WTC11 (cell line): Measurements from ENCODE around the gene C1orf159.

Source experiments
- ESRRA ChIP-seq: sonication (generic); formaldehyde crosslinking; IDR thresholded peaks from 2 replicates; pipeline ENCODE4 v1.8.1; 2022; ENCODE audit warnings: mild to moderate bottlenecking, missing genetic modification reagents, borderline replicate concordance
- FOXJ3 ChIP-seq: sonication (generic); formaldehyde crosslinking; IDR thresholded peaks from 2 replicates; pipeline ENCODE4 v1.9.0; 2021; ENCODE audit warnings: missing genetic modification reagents, mild to moderate bottlenecking, borderline replicate concordance
- FOXP1 ChIP-seq: sonication (generic); formaldehyde crosslinking; IDR thresholded peaks from 2 replicates; pipeline ENCODE4 v1.8.0; 2022; ENCODE audit warnings: missing genetic modification reagents, mild to moderate bottlenecking, moderate library complexity, borderline replicate concordance
- GABPB1 ChIP-seq: sonication (generic); formaldehyde crosslinking; IDR thresholded peaks from 2 replicates; pipeline ENCODE4 v1.8.1; 2023; ENCODE audit warnings: mild to moderate bottlenecking, missing genetic modification reagents
- ZBTB21 ChIP-seq: sonication (generic); formaldehyde crosslinking; IDR thresholded peaks from 2 replicates; pipeline ENCODE4 v1.8.1; 2023; ENCODE audit warnings: mild to moderate bottlenecking, missing genetic modification reagents, borderline replicate concordance
- TF ChIP-seq, protein P1 (sequence below): sonication (generic); formaldehyde crosslinking; IDR thresholded peaks from 2 replicates; pipeline ENCODE4 v1.8.1; 2023; ENCODE audit warnings: mild to moderate bottlenecking, missing genetic modification reagents, moderate library complexity
- TF ChIP-seq, protein P2 (sequence below): sonication (generic); formaldehyde crosslinking; IDR thresholded peaks from 2 replicates; pipeline ENCODE4 v1.8.1; 2023; ENCODE audit warnings: mild to moderate bottlenecking, moderate library complexity, missing genetic modification reagents
- TF ChIP-seq, protein P3 (sequence below): sonication (generic); formaldehyde crosslinking; IDR thresholded peaks from 2 replicates; pipeline ENCODE4 v1.8.0; 2022; ENCODE audit warnings: mild to moderate bottlenecking, missing genetic modification reagents
- TF ChIP-seq, protein P4 (sequence below): fragments of 200-600 bp; IDR thresholded peaks from 2 replicates; pipeline ENCODE4 v1.8.0; 2022; ENCODE audit warnings: antibody characterized with exemption
- TF ChIP-seq, protein P5 (sequence below): sonication (generic); formaldehyde crosslinking; IDR thresholded peaks from 2 replicates; pipeline ENCODE4 v1.8.1; 2022; ENCODE audit warnings: low read depth, mild to moderate bottlenecking, moderate library complexity, missing genetic modification reagents, borderline replicate concordance
- TF ChIP-seq, protein P6 (sequence below): sonication (generic); formaldehyde crosslinking; IDR thresholded peaks from 2 replicates; pipeline ENCODE4 v1.8.0; 2023; ENCODE audit warnings: missing genetic modification reagents

DNA sequence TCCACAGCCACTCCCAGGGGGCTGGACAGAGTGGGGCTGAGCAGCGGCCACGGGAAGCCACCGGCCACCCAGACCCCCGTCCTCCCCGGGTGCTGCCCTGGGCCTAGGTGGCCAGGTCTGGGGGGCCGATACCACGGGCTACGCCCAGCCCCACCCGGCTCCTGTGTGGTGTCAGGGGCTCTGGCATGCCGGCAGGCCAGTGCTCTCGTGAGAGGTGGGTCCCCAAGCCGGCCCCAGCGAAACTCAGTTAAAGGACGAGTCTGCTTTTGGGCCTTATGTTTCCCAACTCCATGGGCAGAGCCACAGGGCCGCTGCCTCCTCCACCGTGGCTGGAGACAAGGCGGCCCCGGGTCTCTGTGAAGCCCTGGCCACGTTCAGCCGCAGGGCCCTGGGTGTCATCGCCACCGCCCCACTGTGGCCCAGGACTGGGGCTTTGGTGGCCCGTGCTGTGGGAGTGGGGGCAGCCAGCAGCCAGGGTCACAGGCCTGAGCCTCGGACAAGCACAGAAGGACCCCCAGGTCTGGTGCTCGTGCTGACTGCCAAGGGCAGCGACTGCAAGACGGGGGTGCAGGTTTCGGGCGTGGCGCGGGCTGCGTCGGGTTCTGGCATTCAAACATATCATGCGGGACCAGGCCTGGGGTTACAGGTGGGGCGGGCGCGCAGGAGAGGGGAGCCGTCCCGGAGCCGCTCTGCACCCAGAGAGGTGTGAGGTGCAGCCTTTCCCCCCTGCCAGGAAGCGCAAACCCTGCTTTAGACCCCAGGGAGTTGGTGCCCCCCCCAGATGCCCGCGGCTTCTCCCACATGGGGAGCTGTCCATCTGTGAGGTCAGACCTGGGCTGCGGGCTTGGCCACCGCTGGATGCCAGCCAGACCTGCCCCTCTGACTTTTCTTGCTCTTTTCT, 11.9 kb upstream of the C1orf159 start:
- TF ChIP-seq, protein P1, sequence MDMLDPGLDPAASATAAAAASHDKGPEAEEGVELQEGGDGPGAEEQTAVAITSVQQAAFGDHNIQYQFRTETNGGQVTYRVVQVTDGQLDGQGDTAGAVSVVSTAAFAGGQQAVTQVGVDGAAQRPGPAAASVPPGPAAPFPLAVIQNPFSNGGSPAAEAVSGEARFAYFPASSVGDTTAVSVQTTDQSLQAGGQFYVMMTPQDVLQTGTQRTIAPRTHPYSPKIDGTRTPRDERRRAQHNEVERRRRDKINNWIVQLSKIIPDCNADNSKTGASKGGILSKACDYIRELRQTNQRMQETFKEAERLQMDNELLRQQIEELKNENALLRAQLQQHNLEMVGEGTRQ (CRISPR knock-in tag), result no peak
- TF ChIP-seq, protein P2, sequence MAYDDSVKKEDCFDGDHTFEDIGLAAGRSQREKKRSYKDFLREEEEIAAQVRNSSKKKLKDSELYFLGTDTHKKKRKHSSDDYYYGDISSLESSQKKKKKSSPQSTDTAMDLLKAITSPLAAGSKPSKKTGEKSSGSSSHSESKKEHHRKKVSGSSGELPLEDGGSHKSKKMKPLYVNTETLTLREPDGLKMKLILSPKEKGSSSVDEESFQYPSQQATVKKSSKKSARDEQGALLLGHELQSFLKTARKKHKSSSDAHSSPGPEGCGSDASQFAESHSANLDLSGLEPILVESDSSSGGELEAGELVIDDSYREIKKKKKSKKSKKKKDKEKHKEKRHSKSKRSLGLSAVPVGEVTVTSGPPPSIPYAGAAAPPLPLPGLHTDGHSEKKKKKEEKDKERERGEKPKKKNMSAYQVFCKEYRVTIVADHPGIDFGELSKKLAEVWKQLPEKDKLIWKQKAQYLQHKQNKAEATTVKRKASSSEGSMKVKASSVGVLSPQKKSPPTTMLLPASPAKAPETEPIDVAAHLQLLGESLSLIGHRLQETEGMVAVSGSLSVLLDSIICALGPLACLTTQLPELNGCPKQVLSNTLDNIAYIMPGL (CRISPR knock-in tag), result no peak
- TF ChIP-seq FOXJ3 (no peak), ESRRA (CRISPR knock-in tag) (no peak), FOXP1 (CRISPR knock-in tag) (no peak), ZBTB21 (CRISPR knock-in tag) (no peak), GABPB1 (CRISPR knock-in tag) (no peak)
- TF ChIP-seq, protein P3, sequence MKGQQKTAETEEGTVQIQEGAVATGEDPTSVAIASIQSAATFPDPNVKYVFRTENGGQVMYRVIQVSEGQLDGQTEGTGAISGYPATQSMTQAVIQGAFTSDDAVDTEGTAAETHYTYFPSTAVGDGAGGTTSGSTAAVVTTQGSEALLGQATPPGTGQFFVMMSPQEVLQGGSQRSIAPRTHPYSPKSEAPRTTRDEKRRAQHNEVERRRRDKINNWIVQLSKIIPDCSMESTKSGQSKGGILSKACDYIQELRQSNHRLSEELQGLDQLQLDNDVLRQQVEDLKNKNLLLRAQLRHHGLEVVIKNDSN (CRISPR knock-in tag), result no peak
- TF ChIP-seq, protein P4, sequence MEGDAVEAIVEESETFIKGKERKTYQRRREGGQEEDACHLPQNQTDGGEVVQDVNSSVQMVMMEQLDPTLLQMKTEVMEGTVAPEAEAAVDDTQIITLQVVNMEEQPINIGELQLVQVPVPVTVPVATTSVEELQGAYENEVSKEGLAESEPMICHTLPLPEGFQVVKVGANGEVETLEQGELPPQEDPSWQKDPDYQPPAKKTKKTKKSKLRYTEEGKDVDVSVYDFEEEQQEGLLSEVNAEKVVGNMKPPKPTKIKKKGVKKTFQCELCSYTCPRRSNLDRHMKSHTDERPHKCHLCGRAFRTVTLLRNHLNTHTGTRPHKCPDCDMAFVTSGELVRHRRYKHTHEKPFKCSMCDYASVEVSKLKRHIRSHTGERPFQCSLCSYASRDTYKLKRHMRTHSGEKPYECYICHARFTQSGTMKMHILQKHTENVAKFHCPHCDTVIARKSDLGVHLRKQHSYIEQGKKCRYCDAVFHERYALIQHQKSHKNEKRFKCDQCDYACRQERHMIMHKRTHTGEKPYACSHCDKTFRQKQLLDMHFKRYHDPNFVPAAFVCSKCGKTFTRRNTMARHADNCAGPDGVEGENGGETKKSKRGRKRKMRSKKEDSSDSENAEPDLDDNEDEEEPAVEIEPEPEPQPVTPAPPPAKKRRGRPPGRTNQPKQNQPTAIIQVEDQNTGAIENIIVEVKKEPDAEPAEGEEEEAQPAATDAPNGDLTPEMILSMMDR, result no peak
- TF ChIP-seq, protein P5, sequence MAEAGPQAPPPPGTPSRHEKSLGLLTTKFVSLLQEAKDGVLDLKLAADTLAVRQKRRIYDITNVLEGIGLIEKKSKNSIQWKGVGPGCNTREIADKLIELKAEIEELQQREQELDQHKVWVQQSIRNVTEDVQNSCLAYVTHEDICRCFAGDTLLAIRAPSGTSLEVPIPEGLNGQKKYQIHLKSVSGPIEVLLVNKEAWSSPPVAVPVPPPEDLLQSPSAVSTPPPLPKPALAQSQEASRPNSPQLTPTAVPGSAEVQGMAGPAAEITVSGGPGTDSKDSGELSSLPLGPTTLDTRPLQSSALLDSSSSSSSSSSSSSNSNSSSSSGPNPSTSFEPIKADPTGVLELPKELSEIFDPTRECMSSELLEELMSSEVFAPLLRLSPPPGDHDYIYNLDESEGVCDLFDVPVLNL (CRISPR knock-in tag), result no peak
- TF ChIP-seq, protein P6, sequence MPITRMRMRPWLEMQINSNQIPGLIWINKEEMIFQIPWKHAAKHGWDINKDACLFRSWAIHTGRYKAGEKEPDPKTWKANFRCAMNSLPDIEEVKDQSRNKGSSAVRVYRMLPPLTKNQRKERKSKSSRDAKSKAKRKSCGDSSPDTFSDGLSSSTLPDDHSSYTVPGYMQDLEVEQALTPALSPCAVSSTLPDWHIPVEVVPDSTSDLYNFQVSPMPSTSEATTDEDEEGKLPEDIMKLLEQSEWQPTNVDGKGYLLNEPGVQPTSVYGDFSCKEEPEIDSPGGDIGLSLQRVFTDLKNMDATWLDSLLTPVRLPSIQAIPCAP, result no peak
